HepG2 (cell line): Measurements from ENCODE around the gene BUB1B. TPM values are rescaled to one million over a fixed set of nuclear protein-coding genes. Genes with fewer than 3 reads are reported as not detected.
A peak's percentile ranks its signal among the peaks of the same experiment; 100 is the strongest.

ENCODE experiments used
- ATM ChIP-seq: fragments of 450-650 bp; IDR thresholded peaks from 2 replicates; pipeline ENCODE4 v1.7.1; 2017; ENCODE audit warnings: mild to moderate bottlenecking, borderline replicate concordance
- GTF3A ChIP-seq: sonication (generic); formaldehyde crosslinking; conservative IDR thresholded peaks from 2 replicates; pipeline ENCODE4 v1.4.0; 2020; ENCODE audit warnings: mild to moderate bottlenecking, missing genetic modification reagents
- IRF2 ChIP-seq: IDR thresholded peaks from 2 replicates; pipeline ENCODE4 v1.6.1; 2018; ENCODE audit warnings: missing genetic modification reagents, missing compliant biosample characterization
- JARID2 ChIP-seq: sonication (generic); formaldehyde crosslinking; IDR thresholded peaks from 2 replicates; pipeline ENCODE4 v1.8.1; 2023; ENCODE audit warnings: missing genetic modification reagents, inconsistent platforms; ENCODE audit not compliant: insufficient replicate concordance
- KLF13 ChIP-seq: sonication (generic); formaldehyde crosslinking; IDR thresholded peaks from 2 replicates; pipeline ENCODE4 v1.4.0; 2020; ENCODE audit warnings: mild to moderate bottlenecking, missing genetic modification reagents
- MNT ChIP-seq: fragments of 450-650 bp; IDR thresholded peaks from 2 replicates; pipeline ENCODE4 v1.6.1; 2016
- PHF8 ChIP-seq: sonication (generic); formaldehyde crosslinking; IDR thresholded peaks from 2 replicates; pipeline ENCODE4 v1.5.0; 2020; ENCODE audit warnings: missing genetic modification reagents
- PLSCR1 ChIP-seq: sonication (generic); formaldehyde crosslinking; IDR thresholded peaks from 2 replicates; pipeline ENCODE4 v1.5.0; 2020; ENCODE audit warnings: missing genetic modification reagents, mild to moderate bottlenecking, borderline replicate concordance
- SP5 ChIP-seq: IDR thresholded peaks from 2 replicates; pipeline ENCODE4 v1.6.1; 2016; ENCODE audit warnings: low read depth, borderline replicate concordance
- TFDP2 ChIP-seq: sonication (generic); formaldehyde crosslinking; IDR thresholded peaks from 2 replicates; pipeline ENCODE4 v1.4.0; 2020; ENCODE audit warnings: missing genetic modification reagents
- ZBTB38 ChIP-seq: sonication (generic); formaldehyde crosslinking; IDR thresholded peaks from 2 replicates; pipeline ENCODE4 v1.5.1; 2020; ENCODE audit warnings: mild to moderate bottlenecking, missing genetic modification reagents
- ZNF276 ChIP-seq: sonication (generic); formaldehyde crosslinking; IDR thresholded peaks from 2 replicates; pipeline ENCODE4 v1.4.0; 2020; ENCODE audit warnings: mild to moderate bottlenecking, low read depth, missing genetic modification reagents
- ZNF569 ChIP-seq: sonication (generic); formaldehyde crosslinking; IDR thresholded peaks from 2 replicates; pipeline ENCODE4 v1.5.0; 2020; ENCODE audit warnings: mild to moderate bottlenecking, missing genetic modification reagents, moderate library complexity, borderline replicate concordance
- ZNF574 ChIP-seq: sonication (generic); formaldehyde crosslinking; IDR thresholded peaks from 2 replicates; pipeline ENCODE4 v1.4.0; 2020; ENCODE audit warnings: missing genetic modification reagents
- polyA plus RNA-seq, 8 experiments: library from polyadenylated mRNA; depleted of rRNA in 3 of 8; stranded (reverse) in 7 of 8; unstranded in 1 of 8; fragments of >200 nt; fragmentation: Illumina TruSeq in 4 of 8; extraction: Trizol in 4 of 8; gene quantifications; 2 replicates each; pipeline versions ENCODE4 v1.2.1 to v1.2.3, GENCODE V29; 2011 to 2016; ENCODE audit warnings: low read depth in 4 of 8, missing spikeins in 1 of 8, mixed read lengths in 1 of 8; ENCODE audit not compliant: insufficient read depth in 1 of 8
- total RNA-seq, 5 experiments: library from RNA; depleted of rRNA; stranded (reverse); fragments of >200 nt; fragmentation: Illumina TruSeq; extraction: Trizol; gene quantifications; 2 replicates each; pipeline ENCODE4 v1.2.3, GENCODE V29; 2016; ENCODE audit warnings: low read depth in 1 of 5
- TF ChIP-seq, protein P1 (sequence below): sonication (generic); formaldehyde crosslinking; IDR thresholded peaks from 2 replicates; pipeline ENCODE4 v1.5.1; 2020; ENCODE audit warnings: mild to moderate bottlenecking, missing genetic modification reagents

The BUB1B gene
- total and polyA plus RNA-seq, 2 of the 13 experiments (the other 11 are each of a cell fraction or from before 2014, with no cell fraction given), result 26.2 to 63.5 TPM

DNA sequence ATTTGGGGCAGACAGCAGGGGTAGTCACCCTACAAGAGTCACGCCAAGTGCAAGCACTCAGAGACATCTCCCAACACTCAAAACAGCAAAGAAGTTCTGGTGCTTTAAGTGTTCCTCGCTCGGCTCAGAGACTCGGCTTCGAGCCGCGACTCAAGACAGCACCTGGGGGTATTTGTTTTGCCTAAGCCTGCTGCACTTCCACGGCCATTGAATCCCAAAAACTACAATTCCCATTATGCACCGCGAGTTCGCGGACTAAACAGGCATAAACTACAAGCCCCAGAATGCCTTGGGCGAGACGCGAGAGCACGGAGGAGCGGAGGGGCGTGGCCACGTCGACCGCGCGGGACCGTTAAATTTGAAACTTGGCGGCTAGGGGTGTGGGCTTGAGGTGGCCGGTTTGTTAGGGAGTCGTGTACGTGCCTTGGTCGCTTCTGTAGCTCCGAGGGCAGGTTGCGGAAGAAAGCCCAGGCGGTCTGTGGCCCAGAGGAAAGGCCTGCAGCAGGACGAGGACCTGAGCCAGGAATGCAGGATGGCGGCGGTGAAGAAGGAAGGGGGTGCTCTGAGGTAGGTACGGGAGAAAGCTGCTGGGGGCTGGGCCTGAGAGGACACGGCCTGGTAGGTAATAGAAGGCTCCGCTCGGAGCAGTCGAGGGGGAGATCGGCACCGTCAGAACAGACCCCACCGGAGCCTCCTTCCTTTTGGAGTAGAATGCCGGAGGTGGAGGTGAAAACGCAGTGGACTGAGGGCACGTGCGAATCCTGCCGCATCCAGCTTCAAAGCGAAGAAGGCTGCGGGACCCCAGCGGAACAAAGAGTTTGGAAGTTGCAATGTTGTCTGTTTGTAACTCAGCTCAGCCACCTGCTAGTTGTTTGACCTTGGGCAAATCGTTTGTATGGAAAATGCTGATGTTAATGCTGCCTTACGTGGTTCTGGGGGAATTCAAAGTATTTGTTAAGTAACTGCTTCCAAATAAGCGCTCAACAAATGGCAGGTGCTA lies at the start of gene BUB1B (continued):
- TF ChIP-seq KLF13 (CRISPR knock-in tag) (peak; percentile 43; the same call in 1 of the 2 replicates), JARID2 (CRISPR knock-in tag) (peak; percentile 23), SP5 (CRISPR knock-in tag) (peak; percentile 90), GTF3A (CRISPR knock-in tag) (no peak), IRF2 (peak; percentile 99), ZNF276 (peak; percentile 51; the same call in 1 of the 2 replicates), ATM (no peak), TFDP2 (CRISPR knock-in tag) (peak; percentile 100), ZNF574 (CRISPR knock-in tag) (peak; percentile 96), MNT (peak; percentile 70), ZBTB38 (CRISPR knock-in tag) (peak; percentile 75; the same call in 1 of the 2 replicates), ZNF569 (CRISPR knock-in tag) (no peak), PHF8 (CRISPR knock-in tag) (peak; percentile 74), PLSCR1 (CRISPR knock-in tag) (no peak)
- TF ChIP-seq, protein P1, sequence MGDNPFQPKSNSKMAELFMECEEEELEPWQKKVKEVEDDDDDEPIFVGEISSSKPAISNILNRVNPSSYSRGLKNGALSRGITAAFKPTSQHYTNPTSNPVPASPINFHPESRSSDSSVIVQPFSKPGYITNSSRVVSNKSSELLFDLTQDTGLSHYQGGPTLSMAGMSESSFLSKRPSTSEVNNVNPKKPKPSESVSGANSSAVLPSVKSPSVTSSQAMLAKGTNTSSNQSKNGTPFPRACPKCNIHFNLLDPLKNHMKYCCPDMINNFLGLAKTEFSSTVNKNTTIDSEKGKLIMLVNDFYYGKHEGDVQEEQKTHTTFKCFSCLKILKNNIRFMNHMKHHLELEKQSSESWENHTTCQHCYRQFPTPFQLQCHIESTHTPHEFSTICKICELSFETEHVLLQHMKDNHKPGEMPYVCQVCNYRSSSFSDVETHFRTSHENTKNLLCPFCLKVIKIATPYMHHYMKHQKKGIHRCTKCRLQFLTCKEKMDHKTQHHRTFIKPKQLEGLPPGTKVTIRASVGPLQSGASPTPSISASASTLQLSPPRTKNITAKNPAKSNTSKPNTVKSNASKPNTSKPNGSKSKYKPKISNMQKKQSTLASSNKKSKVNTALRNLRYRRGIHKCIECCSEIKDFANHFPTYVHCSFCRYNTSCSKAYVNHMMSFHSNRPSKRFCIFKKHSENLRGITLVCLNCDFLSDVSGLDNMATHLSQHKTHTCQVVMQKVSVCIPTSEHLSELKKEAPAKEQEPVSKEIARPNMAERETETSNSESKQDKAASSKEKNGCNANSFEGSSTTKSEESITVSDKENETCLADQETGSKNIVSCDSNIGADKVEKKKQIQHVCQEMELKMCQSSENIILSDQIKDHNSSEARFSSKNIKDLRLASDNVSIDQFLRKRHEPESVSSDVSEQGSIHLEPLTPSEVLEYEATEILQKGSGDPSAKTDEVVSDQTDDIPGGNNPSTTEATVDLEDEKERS (CRISPR knock-in tag), result no peak
